B cell (primary cell): ENCODE measurements around the gene SKAP1. TPM values are rescaled to one million over a fixed set of nuclear protein-coding genes. Genes with fewer than 3 reads are reported as not detected.

ENCODE experiments used
- ATAC-seq: fragments of 200-7000 bp; cut with Tn5 transposase; one replicate; pipeline ENCODE4 v1.10.0; 2021; ENCODE audit warnings: low read depth, mild to moderate bottlenecking, moderate number of reproducible peaks, moderate library complexity
- CTCF ChIA-PET: fragments of 350-600 bp; sonication (Branson Sonifier 250); formaldehyde crosslinking; loops from one replicate; lab custom pipeline; 2021; ENCODE audit warnings: antibody characterized with exemption, inconsistent platforms; lab: Charles Lee
- POLR2A ChIA-PET: fragments of 350-600 bp; sonication (Branson Sonifier 250); formaldehyde crosslinking; loops from one replicate; lab custom pipeline; 2021; ENCODE audit warnings: antibody characterized with exemption; lab: Charles Lee
- DNase-seq: peaks from one replicate; pipeline ENCODE4 v3.0.0; 2013
- H2AFZ ChIP-seq: 2 replicates; pipeline ENCODE4 v1.6.1; 2012; ENCODE audit warnings: mild to moderate bottlenecking, low read depth, low read length; ENCODE audit not compliant: insufficient read depth, poor library complexity, severe bottlenecking
- H3K27ac ChIP-seq, 2 donors: 1 replicate in 1 of 2; 2 replicates in 1 of 2; pipeline ENCODE4 v1.5.1; 2012 to 2013; ENCODE audit warnings: low read length in 2 of 2, mild to moderate bottlenecking in 2 of 2, moderate library complexity in 1 of 2
- H3K27me3 ChIP-seq, 4 experiments: fragments of 200-600 bp in 1 of 4; sonication (generic) in 1 of 4; replicated peaks in 1 of 4; 1 replicate in 2 of 4; 2 replicates in 2 of 4; pipeline versions ENCODE4 v1.6.1 to v1.7.0; 2013 to 2016; ENCODE audit warnings: low read length in 3 of 4, mild to moderate bottlenecking in 2 of 4, mixed read lengths in 1 of 4, moderate library complexity in 1 of 4; ENCODE audit not compliant: insufficient read depth in 4 of 4, control insufficient read depth in 3 of 4; ENCODE audit errors: control extremely low read depth in 1 of 4
- H3K36me3 ChIP-seq, 2 experiments: replicated peaks in 1 of 2; 1 replicate in 1 of 2; 2 replicates in 1 of 2; pipeline versions ENCODE4 v1.6.1 to v1.7.1; 2013; ENCODE audit warnings: low read length in 1 of 2; ENCODE audit not compliant: insufficient read depth in 2 of 2, control insufficient read depth in 1 of 2; ENCODE audit errors: control extremely low read depth in 1 of 2, extremely low read depth in 1 of 2
- H3K4me1 ChIP-seq, 2 donors: fragments of 200-600 bp in 1 of 2; sonication (generic) in 1 of 2; 1 replicate in 1 of 2; 2 replicates in 1 of 2; pipeline versions ENCODE4 v1.5.1 to v1.6.1; 2013 to 2017; ENCODE audit warnings: low read length in 2 of 2; ENCODE audit not compliant: control insufficient read depth in 2 of 2, insufficient read depth in 2 of 2
- H3K4me2 ChIP-seq: replicated peaks from 2 replicates; pipeline ENCODE3; 2012; ENCODE audit warnings: mild to moderate bottlenecking, low read depth, low read length; ENCODE audit not compliant: poor library complexity, severe bottlenecking
- H3K4me3 ChIP-seq, 5 experiments: fragments of 200-600 bp in 1 of 5; sonication (generic) in 1 of 5; 1 replicate in 3 of 5; 2 replicates in 2 of 5; pipeline versions ENCODE4 v1.5.1 to v1.7.0; 2011 to 2016; ENCODE audit warnings: low read length in 4 of 5, mild to moderate bottlenecking in 4 of 5, low read depth in 2 of 5, control low read depth in 1 of 5, moderate library complexity in 1 of 5; ENCODE audit not compliant: insufficient read depth in 1 of 5; ENCODE audit errors: control extremely low read depth in 1 of 5, extremely low read depth in 1 of 5
- H3K79me2 ChIP-seq: fragments of 200-600 bp; sonication (generic); one replicate; pipeline ENCODE4 v1.6.0; 2016; ENCODE audit warnings: low read length; ENCODE audit not compliant: control insufficient read depth, insufficient read depth
- H3K9ac ChIP-seq: fragments of 200-600 bp; sonication (generic); 2 replicates; pipeline ENCODE4 v1.6.1; 2017; ENCODE audit warnings: mild to moderate bottlenecking, low read length, moderate library complexity
- H3K9me3 ChIP-seq, 3 donors: one replicate each; pipeline versions ENCODE4 v1.6.1 to v1.7.1; 2013; ENCODE audit warnings: low read length in 2 of 3; ENCODE audit not compliant: control insufficient read depth in 2 of 3, insufficient read depth in 1 of 3; ENCODE audit errors: control extremely low read depth in 1 of 3
- H4K20me1 ChIP-seq: 2 replicates; pipeline ENCODE4 v1.6.0; 2012; ENCODE audit warnings: mild to moderate bottlenecking, low read length; ENCODE audit not compliant: insufficient read depth, control insufficient read depth, poor library complexity, severe bottlenecking
- H3K27ac Mint-ChIP-seq: one replicate; pipeline ENCODE4 v1.8.0; 2021; ENCODE audit warnings: mixed read lengths
- H3K27me3 Mint-ChIP-seq: one replicate; pipeline ENCODE4 v1.8.0; 2021; ENCODE audit warnings: mixed read lengths
- H3K4me1 Mint-ChIP-seq: one replicate; pipeline ENCODE4 v1.8.0; 2021; ENCODE audit warnings: mixed read lengths
- H3K4me3 Mint-ChIP-seq: one replicate; pipeline ENCODE4 v1.8.0; 2021; ENCODE audit warnings: mixed read lengths
- H3K9me3 Mint-ChIP-seq: one replicate; pipeline ENCODE4 v1.8.0; 2022; ENCODE audit warnings: mixed read lengths; ENCODE audit not compliant: insufficient read depth
- CTCF ChIP-seq: fragments of 200-600 bp; IDR thresholded peaks from one replicate; pipeline ENCODE4 v1.8.0; 2022; ENCODE audit warnings: antibody characterized with exemption, mild to moderate bottlenecking
- EZH2 ChIP-seq: IDR thresholded peaks from 2 replicates; pipeline ENCODE4 v1.6.1; 2012; ENCODE audit warnings: borderline replicate concordance, low read depth, mild to moderate bottlenecking, moderate library complexity, low read length; ENCODE audit not compliant: insufficient read depth, poor library complexity, severe bottlenecking
- whole genome bisulfite sequencing: methylation state at CpG from one replicate; pipeline ENCODE4 v1.1.5; 2013; ENCODE audit warnings: missing lambda C conversion rate; ENCODE audit not compliant: insufficient coverage; 5-methylcytosine and 5-hydroxymethylcytosine counted together
- intact Hi-C: fragments of 100-400 bp; cut with micrococcal nuclease; formaldehyde crosslinking; loops from one replicate; pipeline ENCODE4 v1.10.0; 2022
- polyA plus RNA-seq: library from polyadenylated mRNA; depleted of rRNA; stranded (reverse); fragments of >200 nt; gene quantifications from 2 replicates; pipeline ENCODE4 v1.2.3, GENCODE V29; 2012
- total RNA-seq, 2 donors: library from RNA; stranded (reverse); fragments of 120-200 nt in 1 of 2; gene quantifications; 1 replicate in 1 of 2; 2 replicates in 1 of 2; pipeline versions ENCODE4 v1.2.3 to v1.2.4, GENCODE V29; 2013 to 2022

Gene SKAP1
- total and polyA plus RNA-seq, 2 donors (not counting 1 experiment from before 2014, with no cell fraction given) = 33.1 to 37.3 TPM

GRCh38 chr17:48195910-48196309 lies 234.1 kb downstream of the SKAP1 start:
- CTCF ChIA-PET = no interaction called here
- Histone ChIP-seq H3K9me3 (no peaks in the 10 kb centered on the region), H3K4me1 (no peaks in the 10 kb centered on the region), H3K27me3 (no peaks in the 10 kb centered on the region), H2AFZ (no peak overlapping the region), H3K9ac (no peak overlapping the region), H3K79me2 (no peaks in the 10 kb centered on the region), H3K4me2 (no peak overlapping the region), H3K27ac (no peak overlapping the region), H3K4me3 (no peak overlapping the region), H4K20me1 (no peaks in the 10 kb centered on the region), H3K36me3 (peaks cover 0 to 8% of the 10 kb centered on the region in 2 experiments)
- POLR2A ChIA-PET = no interaction called here
- H3K27me3 Mint-ChIP-seq = peaks cover 3% of the 10 kb centered on the region
- DNase-seq (no peak), ATAC-seq (no peak)
- no peaks in the 10 kb centered on the region for H3K9me3 Mint-ChIP-seq
- no peak overlapping the region for H3K27ac Mint-ChIP-seq
- no peak for TF ChIP-seq CTCF
- no peak for TF ChIP-seq EZH2
- H3K4me3 Mint-ChIP-seq = no peak overlapping the region
- H3K4me1 Mint-ChIP-seq = peaks cover 8% of the 10 kb centered on the region
- intact Hi-C loops = no loop called here

- H3K4me1 Mint-ChIP-seq = peaks cover 5% of the 10 kb centered on the region
- POLR2A ChIA-PET = no interaction called here
Measured at GRCh38 chr17:48194097-48194550, 235.9 kb downstream of the SKAP1 start.

More at GRCh38 chr17:48194097-48194550, 235.9 kb downstream of the SKAP1 start:
- H3K4me2 ChIP-seq = no peak overlapping the region
- H3K4me3 Mint-ChIP-seq = no peak overlapping the region
- H3K27ac Mint-ChIP-seq = no peak overlapping the region
- TF ChIP-seq CTCF (no peak), EZH2 (no peak)
- no peaks in the 10 kb centered on the region for H3K9me3 ChIP-seq
- H3K4me1 ChIP-seq = no peaks in the 10 kb centered on the region
- H3K9ac ChIP-seq = no peak overlapping the region
- DNase-seq (no peak), ATAC-seq (no peak)
- no peaks in the 10 kb centered on the region for H4K20me1 ChIP-seq
- H3K9me3 Mint-ChIP-seq = no peaks in the 10 kb centered on the region
- H3K4me3 ChIP-seq = no peak overlapping the region
- CTCF ChIA-PET = no interaction called here
- WGBS = 83% methylated on average over 4 of the region's 5 CpGs
- no peak overlapping the region for H2AFZ ChIP-seq
- H3K79me2 ChIP-seq = no peaks in the 10 kb centered on the region
- no peaks in the 10 kb centered on the region for H3K27me3 ChIP-seq
- peaks cover 0 to 10% of the 10 kb centered on the region in 2 experiments for H3K36me3 ChIP-seq
- peaks cover 3% of the 10 kb centered on the region for H3K27me3 Mint-ChIP-seq
- intact Hi-C loops = no loop called here
- H3K27ac ChIP-seq = no peak overlapping the region
